Subcutaneous abdominal adipose tissue (tissue), 5 donors: ENCODE measurements around the gene KCNJ13.

Source experiments
- H3K27ac ChIP-seq: one replicate; pipeline ENCODE4 v1.7.0; 2013; ENCODE audit warnings: low read depth, mild to moderate bottlenecking, inconsistent platforms, low read length, moderate library complexity
- H3K27me3 ChIP-seq, 5 donors: one replicate each; pipeline ENCODE4 v1.7.0; 2013; ENCODE audit warnings: low read length in 5 of 5, inconsistent platforms in 1 of 5; ENCODE audit not compliant: control insufficient read depth in 5 of 5, insufficient read depth in 4 of 5
- H3K36me3 ChIP-seq, 5 donors: one replicate each; pipeline ENCODE4 v1.7.0; 2013; ENCODE audit warnings: low read length in 5 of 5; ENCODE audit not compliant: control insufficient read depth in 5 of 5, insufficient read depth in 5 of 5
- H3K4me1 ChIP-seq, 5 donors: one replicate each; pipeline ENCODE4 v1.7.0; 2013; ENCODE audit warnings: low read length in 5 of 5, mild to moderate bottlenecking in 3 of 5, moderate library complexity in 1 of 5; ENCODE audit not compliant: control insufficient read depth in 5 of 5, insufficient read depth in 5 of 5
- H3K4me3 ChIP-seq, 5 donors: one replicate each; pipeline ENCODE4 v1.7.0; 2013; ENCODE audit warnings: low read length in 5 of 5, low read depth in 1 of 5
- H3K9ac ChIP-seq, 5 donors: one replicate each; pipeline ENCODE4 v1.7.0; 2013; ENCODE audit warnings: low read length in 5 of 5, mild to moderate bottlenecking in 4 of 5, moderate library complexity in 3 of 5
- H3K9me3 ChIP-seq, 5 donors: one replicate each; pipeline ENCODE4 v1.7.0; 2013; ENCODE audit warnings: low read length in 5 of 5; ENCODE audit not compliant: control insufficient read depth in 5 of 5
- donor health status: healthy.
- donor health status: healthy.
- donor health status: healthy.
- donor health status: healthy.
- donor health status: healthy.

Gene KCNJ13

GRCh38 chr2:232776435-232776834 is at the start of gene KCNJ13:
KCNJ13 (minus strand) TSS chr2:232776565; CDS start chr2:232771362, 5,203 bp downstream.
- Histone ChIP-seq H3K27ac (no peak within 1 kb of the TSS), H3K9ac (no peak within 1 kb of the TSS), H3K9me3 (no peaks in the 10 kb centered on the region), H3K4me1 (no peaks in the 10 kb centered on the region), H3K4me3 (no peak within 1 kb of the TSS), H3K36me3 (peaks cover 11 to 33% (median 14%) of the 10 kb centered on the region in 5 donors), H3K27me3 (no peaks in the 10 kb centered on the region)

- H3K36me3 ChIP-seq: peaks cover 44 to 72% (median 66%) of the 10 kb centered on the region in 5 donors
- H3K4me3 ChIP-seq: no peak overlapping the region
- no peaks in the 10 kb centered on the region for H3K27me3 ChIP-seq
- no peaks in the 10 kb centered on the region for H3K9me3 ChIP-seq
- no peak overlapping the region for H3K9ac ChIP-seq
- peaks cover 0 to 7% (median 0%) of the 10 kb centered on the region in 5 donors for H3K4me1 ChIP-seq
- no peak overlapping the region for H3K27ac ChIP-seq
Observed at GRCh38 chr2:232817756-232818155, 41.4 kb upstream of the KCNJ13 start.

- no peaks in the 10 kb centered on the region for H3K27me3 ChIP-seq
- no peak overlapping the region for H3K27ac ChIP-seq
- H3K36me3 ChIP-seq: peaks cover 53 to 78% (median 72%) of the 10 kb centered on the region in 5 donors
- no peak overlapping the region for H3K9ac ChIP-seq
- H3K9me3 ChIP-seq: no peaks in the 10 kb centered on the region
- no peak overlapping the region for H3K4me3 ChIP-seq
- peaks cover 0 to 7% (median 0%) of the 10 kb centered on the region in 5 donors for H3K4me1 ChIP-seq
Observed at GRCh38 chr2:232816657-232817056, 40.3 kb upstream of the KCNJ13 start.

- Histone ChIP-seq H3K4me1 (peaks cover 0 to 7% (median 0%) of the 10 kb centered on the region in 5 donors), H3K4me3 (no peak overlapping the region), H3K27me3 (no peaks in the 10 kb centered on the region), H3K9me3 (no peaks in the 10 kb centered on the region), H3K9ac (no peak overlapping the region), H3K27ac (no peak overlapping the region), H3K36me3 (peaks cover 61 to 79% (median 76%) of the 10 kb centered on the region in 5 donors)
Observed at GRCh38 chr2:232815569-232815968, 39.2 kb upstream of the KCNJ13 start.

GRCh38 chr2:232810444-232810843 is 34.1 kb upstream of the KCNJ13 start:
- Histone ChIP-seq H3K27ac (no peak overlapping the region), H3K27me3 (no peaks in the 10 kb centered on the region)

GRCh38 chr2:232809349-232810124 is 33.2 kb upstream of the KCNJ13 start:
- H3K36me3 ChIP-seq: peaks cover 49 to 68% (median 62%) of the 10 kb centered on the region in 5 donors
- no peaks in the 10 kb centered on the region for H3K4me1 ChIP-seq
- no peak overlapping the region for H3K9ac ChIP-seq
- no peaks in the 10 kb centered on the region for H3K9me3 ChIP-seq
- H3K27me3 ChIP-seq: no peaks in the 10 kb centered on the region
- H3K27ac ChIP-seq: no peak overlapping the region
- H3K4me3 ChIP-seq: no peak overlapping the region

More at GRCh38 chr2:232810444-232810843, 34.1 kb upstream of the KCNJ13 start:
- Histone ChIP-seq H3K9ac (no peak overlapping the region), H3K9me3 (no peaks in the 10 kb centered on the region), H3K36me3 (peaks cover 54 to 76% (median 70%) of the 10 kb centered on the region in 5 donors), H3K4me1 (no peaks in the 10 kb centered on the region), H3K4me3 (no peak overlapping the region)

- Histone ChIP-seq H3K27ac (no peak overlapping the region), H3K4me3 (no peak overlapping the region), H3K4me1 (peaks cover 0 to 3% (median 0%) of the 10 kb centered on the region in 5 donors), H3K9me3 (peaks cover 0 to 9% (median 3%) of the 10 kb centered on the region in 5 donors), H3K9ac (no peak overlapping the region), H3K36me3 (peaks cover 12 to 28% (median 19%) of the 10 kb centered on the region in 5 donors), H3K27me3 (no peaks in the 10 kb centered on the region)
Observed at GRCh38 chr2:232802091-232802490, 25.7 kb upstream of the KCNJ13 start.

- H3K9ac ChIP-seq: no peak overlapping the region
- peaks cover 15 to 38% (median 23%) of the 10 kb centered on the region in 5 donors for H3K36me3 ChIP-seq
- H3K27ac ChIP-seq: no peak overlapping the region
- H3K9me3 ChIP-seq: peaks cover 0 to 9% (median 3%) of the 10 kb centered on the region in 5 donors
- peaks cover 0 to 3% (median 0%) of the 10 kb centered on the region in 5 donors for H3K4me1 ChIP-seq
- H3K27me3 ChIP-seq: no peaks in the 10 kb centered on the region
- no peak overlapping the region for H3K4me3 ChIP-seq
Observed at GRCh38 chr2:232800166-232800565, 23.8 kb upstream of the KCNJ13 start.

GRCh38 chr2:232798187-232798586 is 21.8 kb upstream of the KCNJ13 start:
- H3K36me3 ChIP-seq: peaks cover 31 to 58% (median 43%) of the 10 kb centered on the region in 5 donors
- no peaks in the 10 kb centered on the region for H3K27me3 ChIP-seq
- H3K9ac ChIP-seq: no peak overlapping the region
- no peak overlapping the region for H3K4me3 ChIP-seq
- peaks cover 0 to 9% (median 3%) of the 10 kb centered on the region in 5 donors for H3K9me3 ChIP-seq
- peaks cover 0 to 3% (median 0%) of the 10 kb centered on the region in 5 donors for H3K4me1 ChIP-seq
- no peak overlapping the region for H3K27ac ChIP-seq

- Histone ChIP-seq H3K36me3 (peaks cover 53 to 73% (median 62%) of the 10 kb centered on the region in 5 donors), H3K9ac (no peak overlapping the region), H3K4me1 (peaks cover 0 to 3% (median 0%) of the 10 kb centered on the region in 5 donors), H3K9me3 (no peaks in the 10 kb centered on the region), H3K27ac (no peak overlapping the region), H3K4me3 (no peak overlapping the region), H3K27me3 (no peaks in the 10 kb centered on the region)
Observed at GRCh38 chr2:232795920-232796319, 19.6 kb upstream of the KCNJ13 start.
